A673 (cell line): ENCODE data around the gene NDC80.

ENCODE experiments used
- CTCF ChIP-seq: fragments of 300-800, 200-600 bp; sonication (generic); conservative IDR thresholded peaks from 2 replicates; pipeline ENCODE4 v1.5.1; 2017; ENCODE audit warnings: low read depth, mild to moderate bottlenecking, antibody characterized with exemption, low read length, moderate library complexity, mixed read lengths
- EZH2 ChIP-seq: fragments of 200-600 bp; sonication (generic); IDR thresholded peaks from 2 replicates; pipeline ENCODE4 v1.6.1; 2017; ENCODE audit warnings: borderline replicate concordance, low read depth, mild to moderate bottlenecking, mixed read lengths, antibody characterized with exemption, low read length; ENCODE audit not compliant: poor library complexity, severe bottlenecking

- TF ChIP-seq CTCF = no peak
- TF ChIP-seq EZH2 = no peak
Measured at GRCh38 chr18:2554696-2555095, 16.7 kb upstream of the NDC80 start.
